GM23338 (cell line): ENCODE measurements around the gene TEX101. TPM values are rescaled to one million over a fixed set of nuclear protein-coding genes. Genes with fewer than 3 reads are reported as not detected.

ENCODE experiments used
- ATAC-seq: fragments of 200-7000 bp; cut with Tn5 transposase; 3 replicates; pipeline ENCODE4 v1.9.1; 2020
- DNase-seq: peaks from one replicate; pipeline ENCODE4 v3.0.0-alpha.2; 2015; ENCODE audit warnings: low spot score
- H2AFZ ChIP-seq: fragments of 200-600 bp; sonication (generic); 2 replicates; pipeline ENCODE4 v1.8.0; 2016; ENCODE audit warnings: antibody characterized with exemption, mild to moderate bottlenecking, moderate library complexity
- H3F3A ChIP-seq: fragments of 200-600 bp; sonication (generic); replicated peaks from 2 replicates; pipeline ENCODE4 v1.8.0; 2017; ENCODE audit warnings: antibody characterized with exemption, mixed run types, low read depth
- H3K27ac ChIP-seq: fragments of 200-600 bp; sonication (generic); 2 replicates; pipeline ENCODE4 v1.6.1; 2016; ENCODE audit warnings: low read depth
- H3K27me3 ChIP-seq: fragments of 200-600 bp; sonication (generic); 2 replicates; pipeline ENCODE4 v1.8.0; 2016; ENCODE audit warnings: mild to moderate bottlenecking, mixed run types, moderate library complexity; ENCODE audit not compliant: insufficient read depth
- H3K36me3 ChIP-seq: fragments of 200-600 bp; sonication (generic); 2 replicates; pipeline ENCODE4 v1.8.0; 2016; ENCODE audit warnings: mild to moderate bottlenecking; ENCODE audit not compliant: insufficient read depth
- H3K4me1 ChIP-seq: fragments of 200-600 bp; sonication (generic); 2 replicates; pipeline ENCODE4 v1.8.0; 2016; ENCODE audit warnings: mild to moderate bottlenecking, moderate library complexity; ENCODE audit not compliant: insufficient read depth
- H3K4me2 ChIP-seq: fragments of 200-600 bp; sonication (generic); 2 replicates; pipeline ENCODE4 v1.7.1; 2017; ENCODE audit warnings: mixed run types
- H3K4me3 ChIP-seq: fragments of 200-600 bp; sonication (generic); 2 replicates; pipeline ENCODE4 v1.6.1; 2016; ENCODE audit warnings: mixed run types
- H3K79me2 ChIP-seq: fragments of 200-600 bp; sonication (generic); replicated peaks from 2 replicates; pipeline ENCODE4 v1.8.0; 2017; ENCODE audit warnings: mild to moderate bottlenecking; ENCODE audit not compliant: insufficient read depth
- H3K9me2 ChIP-seq: fragments of 200-600 bp; sonication (generic); 2 replicates; pipeline ENCODE4 v1.8.0; 2017; ENCODE audit not compliant: insufficient read depth
- H4K20me1 ChIP-seq: fragments of 200-600 bp; sonication (generic); replicated peaks from 2 replicates; pipeline ENCODE4 v1.8.0; 2017; ENCODE audit warnings: mild to moderate bottlenecking; ENCODE audit not compliant: insufficient read depth
- H3K27ac Mint-ChIP-seq: 2 replicates; pipeline ENCODE4 v1.8.0; 2020; ENCODE audit warnings: inconsistent platforms, mild to moderate bottlenecking, moderate library complexity, mixed read lengths
- H3K27me3 Mint-ChIP-seq: 3 replicates; pipeline ENCODE4 v1.8.0; 2022; ENCODE audit warnings: low read depth, mild to moderate bottlenecking, moderate library complexity, mixed read lengths, inconsistent platforms; ENCODE audit not compliant: insufficient read depth, poor library complexity
- H3K36me3 Mint-ChIP-seq: 3 replicates; pipeline ENCODE4 v1.8.0; 2021; ENCODE audit warnings: low read depth, mild to moderate bottlenecking, inconsistent platforms, moderate library complexity, mixed read lengths
- H3K4me1 Mint-ChIP-seq: 3 replicates; pipeline ENCODE4 v1.8.0; 2020; ENCODE audit warnings: mild to moderate bottlenecking, inconsistent platforms, mixed read lengths
- H3K4me3 Mint-ChIP-seq: 3 replicates; pipeline ENCODE4 v1.8.0; 2021; ENCODE audit warnings: moderate library complexity, mild to moderate bottlenecking, inconsistent platforms, mixed read lengths
- H3K9me3 Mint-ChIP-seq: 3 replicates; pipeline ENCODE4 v1.8.0; 2020; ENCODE audit warnings: moderate library complexity, mild to moderate bottlenecking, inconsistent platforms, mixed read lengths
- CREB1 ChIP-seq: fragments of 250-450 bp; sonication (Bioruptor Pico); IDR thresholded peaks from 2 replicates; pipeline ENCODE4 v1.5.0; 2020; ENCODE audit warnings: low read depth, mild to moderate bottlenecking, moderate library complexity
- ETS1 ChIP-seq: IDR thresholded peaks from 2 replicates; pipeline ENCODE4 v1.6.1; 2016; ENCODE audit warnings: antibody characterized with exemption
- EZH2 ChIP-seq: fragments of 200-600 bp; sonication (generic); IDR thresholded peaks from one replicate; pipeline ENCODE4 v1.8.0; 2017; ENCODE audit warnings: antibody characterized with exemption, mild to moderate bottlenecking, low read depth; ENCODE audit not compliant: unreplicated experiment
- JUNB ChIP-seq: IDR thresholded peaks from one replicate; pipeline ENCODE4 v1.6.1; 2016; ENCODE audit warnings: antibody characterized with exemption; ENCODE audit not compliant: unreplicated experiment
- polyA plus RNA-seq: library from polyadenylated mRNA; unstranded; fragments of >200 nt; fragmentation: Nextera tagmentation; extraction: Ambion mirVana; gene quantifications from 2 replicates; pipeline ENCODE4 v1.2.1, GENCODE V29; 2016
- total RNA-seq: library from RNA; depleted of rRNA; stranded (reverse); fragments of >200 nt; shearing (Covaris generic); gene quantifications from 2 replicates; pipeline ENCODE4 v1.2.3, GENCODE V29; 2014
- TF ChIP-seq, protein P1 (sequence below): fragments of 250-450 bp; sonication (Bioruptor Pico); IDR thresholded peaks from 2 replicates; pipeline ENCODE4 v1.5.0; 2020; ENCODE audit warnings: mild to moderate bottlenecking, moderate library complexity
- TF ChIP-seq, protein P2 (sequence below), 2 experiments: fragments of 200-600 bp in 1 of 2; sonication (generic) in 1 of 2; conservative IDR thresholded peaks; 2 replicates each; pipeline versions ENCODE4 v1.5.1 to v1.6.1; 2016 to 2017; ENCODE audit warnings: antibody characterized with exemption in 2 of 2, low read depth in 2 of 2, mild to moderate bottlenecking in 2 of 2, moderate library complexity in 1 of 2

TEX101 gene
- total and polyA plus RNA-seq, 2 experiments from 2014 or later: not detected

DNA sequence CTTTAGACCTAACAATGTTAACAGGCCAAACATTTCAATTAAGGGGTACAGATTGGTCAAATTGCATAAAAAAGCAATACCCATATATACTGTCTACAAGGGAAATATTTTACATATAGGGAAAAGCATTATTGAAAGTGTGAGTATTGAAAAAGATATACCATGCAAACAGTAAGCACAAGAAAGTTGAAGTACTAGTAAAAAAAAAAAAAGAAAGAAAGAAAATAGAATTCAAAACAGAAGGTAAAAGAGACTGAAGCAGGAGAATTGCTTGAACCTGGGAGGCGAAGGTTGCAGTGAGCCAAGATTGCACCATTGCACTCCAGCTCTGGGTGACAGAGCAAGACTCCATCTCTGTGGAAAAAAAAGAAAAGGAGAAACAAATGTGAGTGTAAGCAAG is 5.3 kb upstream of the TEX101 start:
- no peaks in the 10 kb centered on the region for H3K36me3 ChIP-seq
- no peaks in the 10 kb centered on the region for H3K9me2 ChIP-seq
- no peak overlapping the region for H3K4me2 ChIP-seq
- TF ChIP-seq JUNB: no peak
- TF ChIP-seq, protein P1, sequence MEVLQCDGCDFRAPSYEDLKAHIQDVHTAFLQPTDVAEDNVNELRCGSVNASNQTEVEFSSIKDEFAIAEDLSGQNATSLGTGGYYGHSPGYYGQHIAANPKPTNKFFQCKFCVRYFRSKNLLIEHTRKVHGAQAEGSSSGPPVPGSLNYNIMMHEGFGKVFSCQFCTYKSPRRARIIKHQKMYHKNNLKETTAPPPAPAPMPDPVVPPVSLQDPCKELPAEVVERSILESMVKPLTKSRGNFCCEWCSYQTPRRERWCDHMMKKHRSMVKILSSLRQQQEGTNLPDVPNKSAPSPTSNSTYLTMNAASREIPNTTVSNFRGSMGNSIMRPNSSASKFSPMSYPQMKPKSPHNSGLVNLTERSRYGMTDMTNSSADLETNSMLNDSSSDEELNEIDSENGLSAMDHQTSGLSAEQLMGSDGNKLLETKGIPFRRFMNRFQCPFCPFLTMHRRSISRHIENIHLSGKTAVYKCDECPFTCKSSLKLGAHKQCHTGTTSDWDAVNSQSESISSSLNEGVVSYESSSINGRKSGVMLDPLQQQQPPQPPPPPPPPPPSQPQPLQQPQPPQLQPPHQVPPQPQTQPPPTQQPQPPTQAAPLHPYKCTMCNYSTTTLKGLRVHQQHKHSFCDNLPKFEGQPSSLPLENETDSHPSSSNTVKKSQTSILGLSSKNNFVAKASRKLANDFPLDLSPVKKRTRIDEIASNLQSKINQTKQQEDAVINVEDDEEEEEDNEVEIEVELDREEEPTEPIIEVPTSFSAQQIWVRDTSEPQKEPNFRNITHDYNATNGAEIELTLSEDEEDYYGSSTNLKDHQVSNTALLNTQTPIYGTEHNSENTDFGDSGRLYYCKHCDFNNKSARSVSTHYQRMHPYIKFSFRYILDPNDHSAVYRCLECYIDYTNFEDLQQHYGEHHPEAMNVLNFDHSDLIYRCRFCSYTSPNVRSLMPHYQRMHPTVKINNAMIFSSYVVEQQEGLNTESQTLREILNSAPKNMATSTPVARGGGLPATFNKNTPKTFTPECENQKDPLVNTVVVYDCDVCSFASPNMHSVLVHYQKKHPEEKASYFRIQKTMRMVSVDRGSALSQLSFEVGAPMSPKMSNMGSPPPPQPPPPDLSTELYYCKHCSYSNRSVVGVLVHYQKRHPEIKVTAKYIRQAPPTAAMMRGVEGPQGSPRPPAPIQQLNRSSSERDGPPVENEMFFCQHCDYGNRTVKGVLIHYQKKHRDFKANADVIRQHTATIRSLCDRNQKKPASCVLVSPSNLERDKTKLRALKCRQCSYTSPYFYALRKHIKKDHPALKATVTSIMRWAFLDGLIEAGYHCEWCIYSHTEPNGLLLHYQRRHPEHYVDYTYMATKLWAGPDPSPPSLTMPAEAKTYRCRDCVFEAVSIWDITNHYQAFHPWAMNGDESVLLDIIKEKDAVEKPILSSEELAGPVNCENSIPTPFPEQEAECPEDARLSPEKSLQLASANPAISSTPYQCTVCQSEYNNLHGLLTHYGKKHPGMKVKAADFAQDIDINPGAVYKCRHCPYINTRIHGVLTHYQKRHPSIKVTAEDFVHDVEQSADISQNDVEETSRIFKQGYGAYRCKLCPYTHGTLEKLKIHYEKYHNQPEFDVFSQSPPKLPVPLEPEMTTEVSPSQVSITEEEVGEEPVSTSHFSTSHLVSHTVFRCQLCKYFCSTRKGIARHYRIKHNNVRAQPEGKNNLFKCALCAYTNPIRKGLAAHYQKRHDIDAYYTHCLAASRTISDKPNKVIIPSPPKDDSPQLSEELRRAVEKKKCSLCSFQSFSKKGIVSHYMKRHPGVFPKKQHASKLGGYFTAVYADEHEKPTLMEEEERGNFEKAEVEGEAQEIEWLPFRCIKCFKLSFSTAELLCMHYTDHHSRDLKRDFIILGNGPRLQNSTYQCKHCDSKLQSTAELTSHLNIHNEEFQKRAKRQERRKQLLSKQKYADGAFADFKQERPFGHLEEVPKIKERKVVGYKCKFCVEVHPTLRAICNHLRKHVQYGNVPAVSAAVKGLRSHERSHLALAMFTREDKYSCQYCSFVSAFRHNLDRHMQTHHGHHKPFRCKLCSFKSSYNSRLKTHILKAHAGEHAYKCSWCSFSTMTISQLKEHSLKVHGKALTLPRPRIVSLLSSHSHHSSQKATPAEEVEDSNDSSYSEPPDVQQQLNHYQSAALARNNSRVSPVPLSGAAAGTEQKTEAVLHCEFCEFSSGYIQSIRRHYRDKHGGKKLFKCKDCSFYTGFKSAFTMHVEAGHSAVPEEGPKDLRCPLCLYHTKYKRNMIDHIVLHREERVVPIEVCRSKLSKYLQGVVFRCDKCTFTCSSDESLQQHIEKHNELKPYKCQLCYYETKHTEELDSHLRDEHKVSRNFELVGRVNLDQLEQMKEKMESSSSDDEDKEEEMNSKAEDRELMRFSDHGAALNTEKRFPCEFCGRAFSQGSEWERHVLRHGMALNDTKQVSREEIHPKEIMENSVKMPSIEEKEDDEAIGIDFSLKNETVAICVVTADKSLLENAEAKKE (CRISPR knock-in tag): no peak
- TF ChIP-seq CREB1 (CRISPR knock-in tag): no peak
- TF ChIP-seq EZH2: no peak
- TF ChIP-seq, protein P2, sequence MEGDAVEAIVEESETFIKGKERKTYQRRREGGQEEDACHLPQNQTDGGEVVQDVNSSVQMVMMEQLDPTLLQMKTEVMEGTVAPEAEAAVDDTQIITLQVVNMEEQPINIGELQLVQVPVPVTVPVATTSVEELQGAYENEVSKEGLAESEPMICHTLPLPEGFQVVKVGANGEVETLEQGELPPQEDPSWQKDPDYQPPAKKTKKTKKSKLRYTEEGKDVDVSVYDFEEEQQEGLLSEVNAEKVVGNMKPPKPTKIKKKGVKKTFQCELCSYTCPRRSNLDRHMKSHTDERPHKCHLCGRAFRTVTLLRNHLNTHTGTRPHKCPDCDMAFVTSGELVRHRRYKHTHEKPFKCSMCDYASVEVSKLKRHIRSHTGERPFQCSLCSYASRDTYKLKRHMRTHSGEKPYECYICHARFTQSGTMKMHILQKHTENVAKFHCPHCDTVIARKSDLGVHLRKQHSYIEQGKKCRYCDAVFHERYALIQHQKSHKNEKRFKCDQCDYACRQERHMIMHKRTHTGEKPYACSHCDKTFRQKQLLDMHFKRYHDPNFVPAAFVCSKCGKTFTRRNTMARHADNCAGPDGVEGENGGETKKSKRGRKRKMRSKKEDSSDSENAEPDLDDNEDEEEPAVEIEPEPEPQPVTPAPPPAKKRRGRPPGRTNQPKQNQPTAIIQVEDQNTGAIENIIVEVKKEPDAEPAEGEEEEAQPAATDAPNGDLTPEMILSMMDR (conservative IDR thresholded peaks at IDR 0.05; ENCODE audit: low read depth in 2 of 2): no peak
- no peak for TF ChIP-seq ETS1
- 0 out of 2 replicates have a peak, but pooled peaks cover 3% of the 10 kb centered on the region for H3F3A ChIP-seq
- H4K20me1 ChIP-seq: no peaks in the 10 kb centered on the region
- Mint-ChIP-seq H3K27me3 (peaks cover 12% of the 10 kb centered on the region), H3K4me3 (no peak overlapping the region), H3K36me3 (peaks cover 5% of the 10 kb centered on the region), H3K9me3 (peaks cover 23% of the 10 kb centered on the region), H3K4me1 (peaks cover 6% of the 10 kb centered on the region; the same call in 1 of the 3 replicates), H3K27ac (no peak overlapping the region)
- no peaks in the 10 kb centered on the region for H3K79me2 ChIP-seq
- no peaks in the 10 kb centered on the region for H3K27me3 ChIP-seq
- H3K27ac ChIP-seq: no peak overlapping the region
- H3K4me1 ChIP-seq: no peaks in the 10 kb centered on the region
- DNase-seq (no peak), ATAC-seq (no peak)
- H3K4me3 ChIP-seq: no peak overlapping the region
- H2AFZ ChIP-seq: no peak overlapping the region
